Mesendoderm (in vitro differentiated cells): Measurements from ENCODE around the gene SIDT2.
A peak's percentile ranks its signal among the peaks of the same experiment; 100 is the strongest.

Experiments used
- DNase-seq: peaks from one replicate; pipeline ENCODE4 v3.0.0; 2013
- H2AK5ac ChIP-seq: 2 replicates; pipeline ENCODE4 v1.6.1; 2013; ENCODE audit warnings: low read length, inconsistent platforms
- H2BK120ac ChIP-seq: 2 replicates; pipeline ENCODE4 v1.6.1; 2013; ENCODE audit warnings: low read depth, mild to moderate bottlenecking, low read length, moderate library complexity, mixed read lengths
- H2BK15ac ChIP-seq: replicated peaks from 2 replicates; pipeline ENCODE4 v1.6.1; 2013; ENCODE audit warnings: low read depth, mild to moderate bottlenecking, moderate library complexity
- H2BK5ac ChIP-seq: 2 replicates; pipeline ENCODE4 v1.6.1; 2013; ENCODE audit warnings: low read length, inconsistent platforms
- H3K18ac ChIP-seq: 2 replicates; pipeline ENCODE4 v1.6.1; 2013; ENCODE audit warnings: mild to moderate bottlenecking, low read length, mixed read lengths
- H3K23ac ChIP-seq: one replicate; pipeline ENCODE4 v1.6.1; 2013; ENCODE audit warnings: low read length
- H3K27ac ChIP-seq: 2 replicates; pipeline ENCODE4 v1.5.1; 2013; ENCODE audit warnings: low read depth, mild to moderate bottlenecking, inconsistent platforms, low read length, moderate library complexity
- H3K27me3 ChIP-seq: 2 replicates; pipeline ENCODE4 v1.6.1; 2013; ENCODE audit warnings: low read length, control low read depth, mild to moderate bottlenecking, inconsistent platforms; ENCODE audit not compliant: insufficient read depth, poor library complexity
- H3K36me3 ChIP-seq: 2 replicates; pipeline ENCODE4 v1.6.1; 2013; ENCODE audit warnings: low read length, inconsistent platforms; ENCODE audit not compliant: control insufficient read depth, insufficient read depth
- H3K4ac ChIP-seq: one replicate; pipeline ENCODE4 v1.6.1; 2013; ENCODE audit warnings: low read depth, mild to moderate bottlenecking, low read length, moderate library complexity
- H3K4me1 ChIP-seq: 2 replicates; pipeline ENCODE4 v1.6.1; 2013; ENCODE audit warnings: low read depth, low read length, inconsistent platforms; ENCODE audit not compliant: control insufficient read depth
- H3K4me2 ChIP-seq: 2 replicates; pipeline ENCODE4 v1.6.1; 2013; ENCODE audit warnings: low read length
- H3K4me3 ChIP-seq: 2 replicates; pipeline ENCODE4 v1.5.1; 2013; ENCODE audit warnings: mild to moderate bottlenecking, low read length
- H3K56ac ChIP-seq: one replicate; pipeline ENCODE4 v1.6.1; 2013; ENCODE audit warnings: low read length
- H3K79me1 ChIP-seq: 2 replicates; pipeline ENCODE4 v1.6.1; 2013; ENCODE audit warnings: low read length, inconsistent platforms
- H3K79me2 ChIP-seq: 2 replicates; pipeline ENCODE4 v1.6.1; 2013; ENCODE audit warnings: mild to moderate bottlenecking, low read length; ENCODE audit not compliant: control insufficient read depth, insufficient read depth
- H3K9ac ChIP-seq: 2 replicates; pipeline ENCODE4 v1.6.1; 2013; ENCODE audit warnings: low read length, inconsistent platforms
- H4K5ac ChIP-seq: one replicate; pipeline ENCODE4 v1.6.1; 2013; ENCODE audit warnings: low read length
- H4K8ac ChIP-seq: one replicate; pipeline ENCODE4 v1.6.1; 2013; ENCODE audit warnings: low read depth, mild to moderate bottlenecking, control low read depth, low read length, moderate library complexity
- WGBS: extraction: QIAGEN DNeasy Blood & Tissue Kit; methylation state at CpG from one replicate; pipeline ENCODE4 v1.1.7; 2013; ENCODE audit warnings: low lambda C conversion rate, missing lambda C conversion rate; ENCODE audit not compliant: insufficient coverage; ENCODE audit errors: extremely low coverage; 5-methylcytosine and 5-hydroxymethylcytosine counted together

The SIDT2 gene

DNA sequence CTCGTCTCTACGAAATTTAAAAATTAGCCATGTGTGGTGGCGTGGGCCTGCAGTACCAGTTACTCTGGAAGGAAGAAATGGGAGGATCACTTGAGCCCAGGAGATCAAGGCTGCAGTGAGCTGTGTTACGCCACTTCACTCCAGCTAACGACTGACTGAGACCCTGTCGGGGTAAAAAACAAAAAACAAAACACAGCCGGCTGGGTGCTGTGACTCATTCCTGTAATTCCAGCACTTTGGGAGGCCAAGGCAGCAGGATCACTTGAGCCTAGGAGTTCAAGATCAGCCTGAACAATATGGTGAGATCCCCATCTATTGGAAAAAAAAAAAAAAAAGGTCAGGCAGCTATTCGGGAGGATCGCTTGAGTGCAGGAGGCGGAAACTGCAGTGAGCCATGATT lies 32.0 kb upstream of the SIDT2 start:
- Histone ChIP-seq H2BK120ac (no peak overlapping the region), H2BK15ac (no peak overlapping the region), H4K5ac (no peak overlapping the region), H4K8ac (no peak overlapping the region), H3K4me1 (peaks cover 3% of the 10 kb centered on the region), H3K23ac (no peak overlapping the region), H3K4ac (no peak overlapping the region), H3K56ac (peak overlapping the region; percentile 42), H3K27ac (no peak overlapping the region), H2AK5ac (no peak overlapping the region), H3K27me3 (no peaks in the 10 kb centered on the region), H3K36me3 (no peaks in the 10 kb centered on the region), H3K79me1 (no peaks in the 10 kb centered on the region), H3K4me3 (no peak overlapping the region), H3K4me2 (no peak overlapping the region), H3K18ac (no peak overlapping the region), H2BK5ac (no peak overlapping the region), H3K79me2 (peaks cover 62% of the 10 kb centered on the region), H3K9ac (peak overlapping the region; percentile 15)
- peak; percentile 64 for DNase-seq
- no CpG with 5 or more reads among the region's 10 CpGs for WGBS

DNA sequence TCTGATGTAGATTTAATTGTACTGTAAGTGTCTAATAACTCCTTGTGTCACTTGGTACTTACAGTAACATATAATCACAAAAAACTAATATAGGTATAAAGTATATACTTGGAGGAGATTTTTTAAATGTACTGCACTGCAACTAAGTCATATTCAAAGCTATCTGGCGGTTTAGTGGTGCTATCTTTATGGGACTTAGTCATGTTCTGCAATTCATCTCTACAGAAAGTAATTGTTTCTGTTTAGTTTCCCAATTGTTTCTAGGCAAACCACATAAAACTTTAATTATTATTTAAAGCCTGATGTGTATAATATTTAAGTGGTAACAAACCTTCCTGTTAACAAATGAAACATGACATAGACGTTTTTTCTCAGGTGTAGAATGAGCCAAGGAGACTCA lies 26.5 kb upstream of the SIDT2 start:
- H3K18ac ChIP-seq, result no peak overlapping the region
- H2AK5ac ChIP-seq, result no peak overlapping the region
- no peak overlapping the region for H4K8ac ChIP-seq
- H3K79me1 ChIP-seq, result peaks cover 7% of the 10 kb centered on the region
- WGBS, result no CpG with 5 or more reads among the region's 2 CpGs
- no peaks in the 10 kb centered on the region for H3K27me3 ChIP-seq
- no peak overlapping the region for H3K9ac ChIP-seq
- no peak overlapping the region for H2BK15ac ChIP-seq
- H3K4me1 ChIP-seq, result no peaks in the 10 kb centered on the region
- H4K5ac ChIP-seq, result no peak overlapping the region
- no peak overlapping the region for H3K4me2 ChIP-seq
- H3K56ac ChIP-seq, result no peak overlapping the region
- H3K27ac ChIP-seq, result no peak overlapping the region
- H2BK120ac ChIP-seq, result no peak overlapping the region
- H3K79me2 ChIP-seq, result peaks cover 77% of the 10 kb centered on the region
- peaks cover 2% of the 10 kb centered on the region for H3K36me3 ChIP-seq
- H3K4me3 ChIP-seq, result no peak overlapping the region
- no peak overlapping the region for H3K4ac ChIP-seq
- DNase-seq, result no peak
- no peak overlapping the region for H2BK5ac ChIP-seq
- no peak overlapping the region for H3K23ac ChIP-seq

DNA sequence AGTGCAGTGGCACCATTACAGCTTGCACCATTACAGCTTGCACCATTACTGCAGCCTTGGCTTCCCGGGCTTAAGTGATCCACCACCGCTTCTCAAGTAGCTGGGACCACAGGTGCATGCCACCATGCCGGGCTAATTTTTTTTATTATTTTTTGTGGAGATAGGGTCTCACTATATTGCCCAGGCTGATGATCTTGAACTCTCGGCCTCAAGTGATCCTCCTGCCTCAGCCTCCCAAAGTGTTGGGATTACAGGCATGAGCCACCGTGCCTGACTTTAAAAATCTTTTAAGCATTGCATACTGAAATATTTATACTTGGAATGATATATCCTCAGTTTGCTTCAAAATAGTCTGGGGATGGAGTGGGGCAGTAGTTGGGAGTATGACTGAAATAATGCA lies 24.1 kb upstream of the SIDT2 start:
- Histone ChIP-seq H3K4me1 (no peaks in the 10 kb centered on the region), H3K9ac (no peak overlapping the region), H3K18ac (no peak overlapping the region), H3K23ac (no peak overlapping the region), H4K8ac (no peak overlapping the region), H3K79me2 (peaks cover 68% of the 10 kb centered on the region), H3K27me3 (no peaks in the 10 kb centered on the region), H3K36me3 (peaks cover 4% of the 10 kb centered on the region), H3K27ac (no peak overlapping the region), H2BK120ac (no peak overlapping the region), H2BK15ac (no peak overlapping the region), H3K4ac (no peak overlapping the region), H2BK5ac (no peak overlapping the region), H3K56ac (no peak overlapping the region), H3K79me1 (peaks cover 9% of the 10 kb centered on the region), H2AK5ac (no peak overlapping the region), H3K4me2 (no peak overlapping the region), H4K5ac (no peak overlapping the region), H3K4me3 (no peak overlapping the region)
- no peak for DNase-seq
- WGBS, result no CpG with 5 or more reads among the region's 5 CpGs

DNA sequence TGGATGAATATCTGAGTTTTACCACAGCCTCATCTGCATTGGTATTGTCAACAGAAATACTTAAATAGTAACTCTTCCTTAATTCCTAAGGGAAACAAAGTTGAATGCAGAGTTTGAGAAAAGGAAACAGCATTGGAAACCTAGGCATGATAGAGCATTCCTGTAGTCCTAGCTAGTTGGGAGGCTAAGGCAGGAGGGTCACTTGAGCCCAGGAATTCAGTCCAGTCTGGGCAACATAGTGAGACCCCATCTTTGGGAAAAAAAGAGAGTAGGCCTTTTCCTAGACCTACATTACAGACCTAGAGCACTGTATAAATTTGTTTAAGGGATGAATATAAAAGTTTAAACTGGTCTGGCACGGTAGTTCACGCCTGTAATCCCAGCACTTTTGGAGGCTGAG lies 21.0 kb upstream of the SIDT2 start:
- no CpG with 5 or more reads among the region's 2 CpGs for WGBS
- Histone ChIP-seq H3K4me2 (no peak overlapping the region), H3K4me3 (no peak overlapping the region), H3K36me3 (peaks cover 7% of the 10 kb centered on the region), H2BK5ac (no peak overlapping the region), H3K23ac (no peak overlapping the region), H3K79me2 (peaks cover 51% of the 10 kb centered on the region), H3K18ac (no peak overlapping the region), H4K5ac (no peak overlapping the region), H2AK5ac (no peak overlapping the region), H3K4me1 (no peaks in the 10 kb centered on the region), H3K9ac (no peak overlapping the region), H2BK15ac (no peak overlapping the region), H4K8ac (no peak overlapping the region), H3K27me3 (no peaks in the 10 kb centered on the region), H3K56ac (no peak overlapping the region), H2BK120ac (no peak overlapping the region), H3K4ac (no peak overlapping the region), H3K79me1 (peaks cover 9% of the 10 kb centered on the region), H3K27ac (no peak overlapping the region)
- no peak for DNase-seq

DNA sequence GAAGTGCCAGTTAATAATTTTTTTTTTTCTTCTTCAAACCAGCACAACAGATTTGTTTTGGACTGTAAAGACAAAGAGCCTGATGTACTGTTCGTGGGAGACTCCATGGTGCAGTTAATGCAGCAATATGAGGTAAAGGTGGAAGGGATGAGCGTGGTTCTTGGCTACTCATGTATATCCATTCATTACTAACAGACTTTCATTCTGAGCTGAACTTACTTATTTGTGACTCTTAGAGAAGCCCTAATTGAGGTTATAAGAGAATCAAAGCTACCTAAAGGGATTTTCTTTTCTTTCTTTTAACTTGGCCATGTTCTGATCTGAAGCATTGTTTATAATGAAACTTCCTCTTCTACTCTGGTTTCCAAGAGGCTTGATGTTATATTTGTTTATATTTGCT lies 18.7 kb upstream of the SIDT2 start:
- WGBS, result no CpG with 5 or more reads among the region's 2 CpGs
- no peak overlapping the region for H3K56ac ChIP-seq

DNA sequence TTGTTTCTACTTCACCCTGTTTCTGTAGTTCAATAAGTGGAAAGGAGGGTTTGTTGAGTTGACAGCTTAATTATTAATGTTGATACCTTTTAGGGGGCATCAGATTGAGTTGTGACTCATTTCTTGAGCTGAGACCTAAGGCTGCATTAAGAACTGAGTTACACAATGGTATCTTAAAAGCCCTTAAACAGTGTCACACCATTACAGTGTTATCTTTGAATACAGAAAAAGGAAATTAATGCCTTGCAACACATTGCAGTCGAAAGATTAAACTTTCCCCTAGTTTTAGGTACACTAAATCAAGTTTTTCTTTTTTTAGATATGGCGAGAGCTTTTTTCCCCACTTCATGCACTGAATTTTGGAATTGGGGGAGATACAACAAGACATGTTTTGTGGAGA lies 17.7 kb upstream of the SIDT2 start:
- Histone ChIP-seq H3K4me2 (no peak overlapping the region), H2BK15ac (no peak overlapping the region), H3K23ac (no peak overlapping the region), H3K4me1 (no peaks in the 10 kb centered on the region), H3K79me2 (peaks cover 27% of the 10 kb centered on the region), H3K9ac (no peak overlapping the region), H3K56ac (no peak overlapping the region), H4K8ac (no peak overlapping the region), H2AK5ac (no peak overlapping the region), H4K5ac (no peak overlapping the region), H2BK5ac (no peak overlapping the region), H3K4ac (no peak overlapping the region), H3K27me3 (no peaks in the 10 kb centered on the region), H3K36me3 (peaks cover 8% of the 10 kb centered on the region), H3K27ac (no peak overlapping the region), H2BK120ac (no peak overlapping the region), H3K4me3 (no peak overlapping the region), H3K79me1 (peaks cover 4% of the 10 kb centered on the region), H3K18ac (no peak overlapping the region)
- DNase-seq, result no peak
- WGBS, result no CpG with 5 or more reads among the region's 2 CpGs

More for the DNA sequence above, 18.7 kb upstream of the SIDT2 start:
- Histone ChIP-seq H3K27ac (no peak overlapping the region), H2BK15ac (no peak overlapping the region), H3K9ac (no peak overlapping the region), H3K4me1 (no peaks in the 10 kb centered on the region), H2BK120ac (no peak overlapping the region), H3K23ac (no peak overlapping the region), H4K5ac (no peak overlapping the region), H2AK5ac (no peak overlapping the region), H4K8ac (no peak overlapping the region), H3K4me2 (no peak overlapping the region), H3K18ac (no peak overlapping the region), H3K79me1 (peaks cover 7% of the 10 kb centered on the region), H2BK5ac (no peak overlapping the region), H3K36me3 (peaks cover 10% of the 10 kb centered on the region), H3K79me2 (peaks cover 32% of the 10 kb centered on the region), H3K4ac (no peak overlapping the region), H3K27me3 (no peaks in the 10 kb centered on the region), H3K4me3 (no peak overlapping the region)
- no peak for DNase-seq
